Fibroblast of mammary gland (primary cell): ENCODE results near the gene IFI35.

Experiments
- DNase-seq: peaks from one replicate; pipeline ENCODE4 v3.0.0-alpha.2; 2010; ENCODE audit warnings: low read depth
- H3K4me3 ChIP-seq: 2 replicates; pipeline ENCODE4 v1.5.1; 2011; ENCODE audit warnings: low read depth, mild to moderate bottlenecking, low read length, moderate library complexity; ENCODE audit not compliant: control insufficient read depth
- CTCF ChIP-seq: conservative IDR thresholded peaks from 2 replicates; pipeline ENCODE4 v1.5.1; 2011; ENCODE audit warnings: low read depth, low read length, inconsistent platforms; ENCODE audit not compliant: control insufficient read depth, insufficient read depth

Gene IFI35

GRCh38 chr17:43028221-43028861, 21.8 kb downstream of the IFI35 start:
- no peak for TF ChIP-seq CTCF
- DNase-seq: no peak
- no peak overlapping the region for H3K4me3 ChIP-seq

- H3K4me3 ChIP-seq: no peak overlapping the region
- no peak for TF ChIP-seq CTCF
- DNase-seq: no peak
Observed at GRCh38 chr17:43030137-43030767, 23.7 kb downstream of the IFI35 start.

DNA sequence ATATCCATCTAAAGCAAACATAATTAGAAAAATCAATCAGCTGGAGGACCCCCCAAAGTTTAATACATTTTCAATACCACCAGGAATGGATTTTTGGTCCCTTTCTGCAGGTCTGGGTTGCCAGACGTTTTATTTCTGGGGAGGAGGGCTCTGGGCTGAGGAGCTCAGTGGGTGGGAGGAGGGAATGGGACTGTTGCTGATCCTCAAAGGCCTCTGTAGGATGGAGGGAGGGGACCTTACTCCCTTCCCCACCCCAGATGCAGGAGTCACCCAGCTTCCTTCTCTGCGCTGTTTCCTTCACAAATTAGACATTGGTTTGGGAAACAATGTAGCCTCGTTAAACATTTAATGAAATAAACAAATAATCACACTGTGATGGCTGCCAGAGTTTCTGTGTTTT, 25.1 kb downstream of the IFI35 start:
- no peak for DNase-seq
- TF ChIP-seq CTCF: no peak

GRCh38 chr17:43033948-43034881, 27.6 kb downstream of the IFI35 start:
- no peak for DNase-seq
- no peak overlapping the region for H3K4me3 ChIP-seq
- no peak for TF ChIP-seq CTCF

More for the DNA sequence above, 25.1 kb downstream of the IFI35 start:
- no peak overlapping the region for H3K4me3 ChIP-seq

DNA sequence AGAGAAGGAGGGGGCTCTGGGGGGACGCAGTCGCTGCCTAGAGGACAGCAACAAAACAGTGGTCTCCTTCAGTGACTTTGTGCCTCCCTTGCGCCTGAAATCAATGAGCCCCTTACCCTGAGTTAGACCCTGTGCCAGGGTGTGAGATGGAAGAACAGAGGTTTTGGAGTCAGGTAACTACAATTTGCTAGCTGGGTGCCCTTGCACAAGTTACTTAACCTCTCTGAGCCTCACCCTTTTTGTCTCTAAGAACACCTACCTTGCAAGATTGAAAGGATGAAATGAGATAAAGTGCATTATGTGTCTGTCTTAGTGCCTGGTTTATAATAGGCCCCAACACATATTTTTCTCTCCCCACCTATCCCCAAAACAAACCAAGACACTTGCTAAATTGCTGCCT, 28.3 kb downstream of the IFI35 start:
- TF ChIP-seq CTCF: no peak
- no peak for DNase-seq
- H3K4me3 ChIP-seq: no peak overlapping the region

GRCh38 chr17:43039646-43040045, 33.1 kb downstream of the IFI35 start:
- H3K4me3 ChIP-seq: no peak overlapping the region
- TF ChIP-seq CTCF: no peak
- DNase-seq: no peak
